HepG2 (cell line): ENCODE results near the gene RBM19. TPM values are rescaled to one million over a fixed set of nuclear protein-coding genes. Genes with fewer than 3 reads are reported as not detected.

Source experiments
- ELF3 ChIP-seq: IDR thresholded peaks from 2 replicates; pipeline ENCODE4 v1.6.1; 2016; ENCODE audit warnings: missing genetic modification reagents, missing compliant biosample characterization
- GABPB1 ChIP-seq: IDR thresholded peaks from 2 replicates; pipeline ENCODE4 v1.6.1; 2016; ENCODE audit warnings: mild to moderate bottlenecking, missing genetic modification reagents, moderate library complexity, missing compliant biosample characterization
- ISL2 ChIP-seq: sonication (generic); formaldehyde crosslinking; IDR thresholded peaks from 2 replicates; pipeline ENCODE4 v1.5.0; 2020; ENCODE audit warnings: missing genetic modification reagents
- KLF6 ChIP-seq: IDR thresholded peaks from 2 replicates; pipeline ENCODE4 v1.8.0; 2016; ENCODE audit warnings: missing biosample characterization, missing genetic modification reagents
- NRL ChIP-seq: sonication (generic); formaldehyde crosslinking; IDR thresholded peaks from 2 replicates; pipeline ENCODE4 v1.5.0; 2020; ENCODE audit warnings: missing genetic modification reagents, mild to moderate bottlenecking, moderate library complexity, borderline replicate concordance
- PHB2 ChIP-seq: fragments of 450-650 bp; IDR thresholded peaks from 2 replicates; pipeline ENCODE4 v1.6.1; 2018; ENCODE audit not compliant: partially characterized antibody
- SRSF1 ChIP-seq: fragments of 200-400 bp; formaldehyde crosslinking; optimal IDR thresholded peaks from 2 replicates; pipeline ENCODE3; 2017; ENCODE audit warnings: mild to moderate bottlenecking, low read depth, low read length, moderate library complexity
- TCF7L2 ChIP-seq: IDR thresholded peaks from 2 replicates; pipeline ENCODE4 v1.6.1; 2011; ENCODE audit warnings: mild to moderate bottlenecking, low read depth, low read length, moderate library complexity
- TGIF2 ChIP-seq: IDR thresholded peaks from 2 replicates; pipeline ENCODE4 v1.6.1; 2016; ENCODE audit warnings: control low read depth, missing compliant biosample characterization
- ZNF33B ChIP-seq: sonication (generic); formaldehyde crosslinking; IDR thresholded peaks from 2 replicates; pipeline ENCODE4 v1.5.1; 2020; ENCODE audit warnings: mild to moderate bottlenecking, missing genetic modification reagents
- ZNF562 ChIP-seq: sonication (generic); formaldehyde crosslinking; IDR thresholded peaks from 2 replicates; pipeline ENCODE4 v1.8.0; 2022; ENCODE audit warnings: missing genetic modification reagents, borderline replicate concordance
- ZNF724P ChIP-seq: sonication (generic); formaldehyde crosslinking; IDR thresholded peaks from 2 replicates; pipeline ENCODE4 v1.8.0; 2022; ENCODE audit warnings: missing genetic modification reagents, borderline replicate concordance
- ZNF746 ChIP-seq: sonication (generic); formaldehyde crosslinking; IDR thresholded peaks from 2 replicates; pipeline ENCODE4 v1.8.0; 2022; ENCODE audit warnings: mild to moderate bottlenecking, missing genetic modification reagents
- polyA plus RNA-seq, 8 experiments: library from polyadenylated mRNA; depleted of rRNA in 3 of 8; stranded (reverse) in 7 of 8; unstranded in 1 of 8; fragments of >200 nt; fragmentation: Illumina TruSeq in 4 of 8; extraction: Trizol in 4 of 8; gene quantifications; 2 replicates each; pipeline versions ENCODE4 v1.2.1 to v1.2.3, GENCODE V29; 2011 to 2016; ENCODE audit warnings: low read depth in 4 of 8, missing spikeins in 1 of 8, mixed read lengths in 1 of 8; ENCODE audit not compliant: insufficient read depth in 1 of 8
- total RNA-seq, 5 experiments: library from RNA; depleted of rRNA; stranded (reverse); fragments of >200 nt; fragmentation: Illumina TruSeq; extraction: Trizol; gene quantifications; 2 replicates each; pipeline ENCODE4 v1.2.3, GENCODE V29; 2016; ENCODE audit warnings: low read depth in 1 of 5
- TF ChIP-seq, protein P1 (sequence below): sonication (generic); formaldehyde crosslinking; IDR thresholded peaks from 2 replicates; pipeline ENCODE4 v1.4.0; 2020; ENCODE audit warnings: mild to moderate bottlenecking, low read depth, missing genetic modification reagents
- TF ChIP-seq, protein P2 (sequence below): sonication (generic); formaldehyde crosslinking; IDR thresholded peaks from 2 replicates; pipeline ENCODE4 v1.5.1; 2020; ENCODE audit warnings: missing genetic modification reagents, mild to moderate bottlenecking, borderline replicate concordance
- TF ChIP-seq, protein P3 (sequence below): IDR thresholded peaks from 2 replicates; pipeline ENCODE4 v1.6.1; 2016; ENCODE audit warnings: control low read depth
- TF ChIP-seq, protein P4 (sequence below): IDR thresholded peaks from 2 replicates; pipeline ENCODE4 v1.4.0; 2020; ENCODE audit warnings: mild to moderate bottlenecking, missing genetic modification reagents
- TF ChIP-seq, protein P5 (sequence below): sonication (generic); formaldehyde crosslinking; IDR thresholded peaks from 2 replicates; pipeline ENCODE4 v1.5.0; 2020; ENCODE audit warnings: missing genetic modification reagents
- TF ChIP-seq, protein P6 (sequence below): sonication (generic); formaldehyde crosslinking; IDR thresholded peaks from 2 replicates; pipeline ENCODE4 v1.9.0; 2021; ENCODE audit warnings: missing genetic modification reagents, mild to moderate bottlenecking, borderline replicate concordance

RBM19 gene
- total and polyA plus RNA-seq, 2 of the 13 experiments (the other 11 are each of a cell fraction or from before 2014, with no cell fraction given): 19.3 to 32.2 TPM

DNA sequence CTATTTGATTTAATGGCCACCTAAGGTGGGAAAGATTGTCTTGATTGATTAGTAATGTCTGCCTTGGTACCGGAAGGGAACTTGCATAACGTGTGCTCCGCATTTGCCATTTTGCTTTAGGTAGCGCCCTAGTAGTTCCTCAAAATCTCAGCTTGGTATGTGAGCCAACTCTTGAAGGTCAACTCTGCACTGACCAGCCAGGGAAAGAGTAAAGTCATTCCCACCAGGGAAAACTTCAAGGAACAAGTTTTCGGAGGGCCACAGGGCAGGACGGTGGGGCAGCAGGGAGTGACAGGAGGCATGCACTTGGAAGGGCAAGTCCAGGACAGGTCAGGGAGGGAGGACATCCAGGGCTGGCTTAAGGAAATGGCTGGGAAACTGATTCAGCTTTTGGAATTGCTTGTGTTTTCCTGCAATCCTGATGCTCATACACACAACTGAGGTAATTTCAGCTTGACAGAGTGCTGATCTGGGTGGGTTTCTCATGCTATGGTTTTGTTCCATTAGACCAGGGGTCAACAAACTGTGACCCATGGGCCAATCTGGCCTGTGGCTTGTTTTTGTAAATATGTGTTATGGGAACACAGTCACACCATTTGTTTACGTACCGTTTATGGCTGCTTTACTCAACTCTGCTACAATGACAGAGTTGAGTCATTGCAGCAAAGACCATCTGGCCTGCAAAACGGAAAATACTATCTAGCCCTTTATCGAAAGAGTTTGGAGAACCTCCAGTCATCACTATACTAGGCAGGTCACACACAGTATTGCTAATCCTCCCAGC is 184.5 kb downstream of the RBM19 start (continued):
- TF ChIP-seq ZNF746 (CRISPR knock-in tag) (no peak), ISL2 (CRISPR knock-in tag) (no peak), PHB2 (no peak), ZNF724P (CRISPR knock-in tag) (no peak), ELF3 (CRISPR knock-in tag) (no peak), KLF6 (CRISPR knock-in tag) (no peak), ZNF562 (no peak), SRSF1 (no peak), ZNF33B (CRISPR knock-in tag) (no peak), TCF7L2 (no peak), GABPB1 (CRISPR knock-in tag) (peak; percentile 74), TGIF2 (CRISPR knock-in tag) (no peak), NRL (CRISPR knock-in tag) (no peak)
- TF ChIP-seq, protein P1, sequence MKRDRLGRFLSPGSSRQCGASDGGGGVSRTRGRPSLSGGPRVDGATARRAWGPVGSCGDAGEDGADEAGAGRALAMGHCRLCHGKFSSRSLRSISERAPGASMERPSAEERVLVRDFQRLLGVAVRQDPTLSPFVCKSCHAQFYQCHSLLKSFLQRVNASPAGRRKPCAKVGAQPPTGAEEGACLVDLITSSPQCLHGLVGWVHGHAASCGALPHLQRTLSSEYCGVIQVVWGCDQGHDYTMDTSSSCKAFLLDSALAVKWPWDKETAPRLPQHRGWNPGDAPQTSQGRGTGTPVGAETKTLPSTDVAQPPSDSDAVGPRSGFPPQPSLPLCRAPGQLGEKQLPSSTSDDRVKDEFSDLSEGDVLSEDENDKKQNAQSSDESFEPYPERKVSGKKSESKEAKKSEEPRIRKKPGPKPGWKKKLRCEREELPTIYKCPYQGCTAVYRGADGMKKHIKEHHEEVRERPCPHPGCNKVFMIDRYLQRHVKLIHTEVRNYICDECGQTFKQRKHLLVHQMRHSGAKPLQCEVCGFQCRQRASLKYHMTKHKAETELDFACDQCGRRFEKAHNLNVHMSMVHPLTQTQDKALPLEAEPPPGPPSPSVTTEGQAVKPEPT (CRISPR knock-in tag): no peak
- TF ChIP-seq, protein P2, sequence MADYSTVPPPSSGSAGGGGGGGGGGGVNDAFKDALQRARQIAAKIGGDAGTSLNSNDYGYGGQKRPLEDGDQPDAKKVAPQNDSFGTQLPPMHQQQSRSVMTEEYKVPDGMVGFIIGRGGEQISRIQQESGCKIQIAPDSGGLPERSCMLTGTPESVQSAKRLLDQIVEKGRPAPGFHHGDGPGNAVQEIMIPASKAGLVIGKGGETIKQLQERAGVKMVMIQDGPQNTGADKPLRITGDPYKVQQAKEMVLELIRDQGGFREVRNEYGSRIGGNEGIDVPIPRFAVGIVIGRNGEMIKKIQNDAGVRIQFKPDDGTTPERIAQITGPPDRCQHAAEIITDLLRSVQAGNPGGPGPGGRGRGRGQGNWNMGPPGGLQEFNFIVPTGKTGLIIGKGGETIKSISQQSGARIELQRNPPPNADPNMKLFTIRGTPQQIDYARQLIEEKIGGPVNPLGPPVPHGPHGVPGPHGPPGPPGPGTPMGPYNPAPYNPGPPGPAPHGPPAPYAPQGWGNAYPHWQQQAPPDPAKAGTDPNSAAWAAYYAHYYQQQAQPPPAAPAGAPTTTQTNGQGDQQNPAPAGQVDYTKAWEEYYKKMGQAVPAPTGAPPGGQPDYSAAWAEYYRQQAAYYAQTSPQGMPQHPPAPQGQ (CRISPR knock-in tag): no peak
- TF ChIP-seq, protein P3, sequence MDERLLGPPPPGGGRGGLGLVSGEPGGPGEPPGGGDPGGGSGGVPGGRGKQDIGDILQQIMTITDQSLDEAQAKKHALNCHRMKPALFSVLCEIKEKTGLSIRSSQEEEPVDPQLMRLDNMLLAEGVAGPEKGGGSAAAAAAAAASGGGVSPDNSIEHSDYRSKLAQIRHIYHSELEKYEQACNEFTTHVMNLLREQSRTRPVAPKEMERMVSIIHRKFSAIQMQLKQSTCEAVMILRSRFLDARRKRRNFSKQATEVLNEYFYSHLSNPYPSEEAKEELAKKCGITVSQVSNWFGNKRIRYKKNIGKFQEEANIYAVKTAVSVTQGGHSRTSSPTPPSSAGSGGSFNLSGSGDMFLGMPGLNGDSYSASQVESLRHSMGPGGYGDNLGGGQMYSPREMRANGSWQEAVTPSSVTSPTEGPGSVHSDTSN (CRISPR knock-in tag): no peak
- TF ChIP-seq, protein P4, sequence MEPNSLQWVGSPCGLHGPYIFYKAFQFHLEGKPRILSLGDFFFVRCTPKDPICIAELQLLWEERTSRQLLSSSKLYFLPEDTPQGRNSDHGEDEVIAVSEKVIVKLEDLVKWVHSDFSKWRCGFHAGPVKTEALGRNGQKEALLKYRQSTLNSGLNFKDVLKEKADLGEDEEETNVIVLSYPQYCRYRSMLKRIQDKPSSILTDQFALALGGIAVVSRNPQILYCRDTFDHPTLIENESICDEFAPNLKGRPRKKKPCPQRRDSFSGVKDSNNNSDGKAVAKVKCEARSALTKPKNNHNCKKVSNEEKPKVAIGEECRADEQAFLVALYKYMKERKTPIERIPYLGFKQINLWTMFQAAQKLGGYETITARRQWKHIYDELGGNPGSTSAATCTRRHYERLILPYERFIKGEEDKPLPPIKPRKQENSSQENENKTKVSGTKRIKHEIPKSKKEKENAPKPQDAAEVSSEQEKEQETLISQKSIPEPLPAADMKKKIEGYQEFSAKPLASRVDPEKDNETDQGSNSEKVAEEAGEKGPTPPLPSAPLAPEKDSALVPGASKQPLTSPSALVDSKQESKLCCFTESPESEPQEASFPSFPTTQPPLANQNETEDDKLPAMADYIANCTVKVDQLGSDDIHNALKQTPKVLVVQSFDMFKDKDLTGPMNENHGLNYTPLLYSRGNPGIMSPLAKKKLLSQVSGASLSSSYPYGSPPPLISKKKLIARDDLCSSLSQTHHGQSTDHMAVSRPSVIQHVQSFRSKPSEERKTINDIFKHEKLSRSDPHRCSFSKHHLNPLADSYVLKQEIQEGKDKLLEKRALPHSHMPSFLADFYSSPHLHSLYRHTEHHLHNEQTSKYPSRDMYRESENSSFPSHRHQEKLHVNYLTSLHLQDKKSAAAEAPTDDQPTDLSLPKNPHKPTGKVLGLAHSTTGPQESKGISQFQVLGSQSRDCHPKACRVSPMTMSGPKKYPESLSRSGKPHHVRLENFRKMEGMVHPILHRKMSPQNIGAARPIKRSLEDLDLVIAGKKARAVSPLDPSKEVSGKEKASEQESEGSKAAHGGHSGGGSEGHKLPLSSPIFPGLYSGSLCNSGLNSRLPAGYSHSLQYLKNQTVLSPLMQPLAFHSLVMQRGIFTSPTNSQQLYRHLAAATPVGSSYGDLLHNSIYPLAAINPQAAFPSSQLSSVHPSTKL: no peak
- TF ChIP-seq, protein P5, sequence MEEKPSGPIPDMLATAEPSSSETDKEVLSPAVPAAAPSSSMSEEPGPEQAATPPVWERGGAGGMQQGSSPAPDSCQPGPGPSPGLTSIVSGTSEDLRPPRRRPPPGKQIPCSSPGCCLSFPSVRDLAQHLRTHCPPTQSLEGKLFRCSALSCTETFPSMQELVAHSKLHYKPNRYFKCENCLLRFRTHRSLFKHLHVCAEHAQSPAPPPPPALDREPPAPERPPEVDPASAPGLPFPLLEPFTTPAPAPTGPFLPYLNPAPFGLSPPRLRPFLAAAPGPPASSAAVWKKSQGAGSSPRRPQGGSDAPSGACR (CRISPR knock-in tag): no peak
- TF ChIP-seq, protein P6, sequence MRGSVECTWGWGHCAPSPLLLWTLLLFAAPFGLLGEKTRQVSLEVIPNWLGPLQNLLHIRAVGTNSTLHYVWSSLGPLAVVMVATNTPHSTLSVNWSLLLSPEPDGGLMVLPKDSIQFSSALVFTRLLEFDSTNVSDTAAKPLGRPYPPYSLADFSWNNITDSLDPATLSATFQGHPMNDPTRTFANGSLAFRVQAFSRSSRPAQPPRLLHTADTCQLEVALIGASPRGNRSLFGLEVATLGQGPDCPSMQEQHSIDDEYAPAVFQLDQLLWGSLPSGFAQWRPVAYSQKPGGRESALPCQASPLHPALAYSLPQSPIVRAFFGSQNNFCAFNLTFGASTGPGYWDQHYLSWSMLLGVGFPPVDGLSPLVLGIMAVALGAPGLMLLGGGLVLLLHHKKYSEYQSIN (CRISPR knock-in tag): no peak
